ENCODE measurements around the gene PACSIN3.

The PACSIN3 gene

DNA sequence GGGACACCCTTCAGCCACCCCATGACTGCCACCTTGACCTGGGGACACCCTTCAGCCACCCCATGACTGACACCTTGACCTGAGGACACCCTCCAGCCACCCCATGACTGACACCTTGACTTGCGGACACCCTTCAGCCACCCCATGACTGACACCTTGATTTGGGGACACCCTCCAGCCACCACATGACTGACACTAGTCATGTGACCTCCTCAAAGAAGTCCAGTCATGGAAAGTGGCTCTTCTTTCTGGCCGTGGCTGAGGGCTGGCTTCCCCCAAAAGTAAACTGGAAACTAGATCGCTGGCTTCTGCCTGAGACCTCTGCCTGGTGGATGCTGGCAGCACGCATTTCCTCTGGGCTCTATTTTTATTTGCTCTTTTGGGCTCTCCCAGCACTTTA, 38.0 kb downstream of the PACSIN3 start:
- TF ChIP-seq, protein P1, sequence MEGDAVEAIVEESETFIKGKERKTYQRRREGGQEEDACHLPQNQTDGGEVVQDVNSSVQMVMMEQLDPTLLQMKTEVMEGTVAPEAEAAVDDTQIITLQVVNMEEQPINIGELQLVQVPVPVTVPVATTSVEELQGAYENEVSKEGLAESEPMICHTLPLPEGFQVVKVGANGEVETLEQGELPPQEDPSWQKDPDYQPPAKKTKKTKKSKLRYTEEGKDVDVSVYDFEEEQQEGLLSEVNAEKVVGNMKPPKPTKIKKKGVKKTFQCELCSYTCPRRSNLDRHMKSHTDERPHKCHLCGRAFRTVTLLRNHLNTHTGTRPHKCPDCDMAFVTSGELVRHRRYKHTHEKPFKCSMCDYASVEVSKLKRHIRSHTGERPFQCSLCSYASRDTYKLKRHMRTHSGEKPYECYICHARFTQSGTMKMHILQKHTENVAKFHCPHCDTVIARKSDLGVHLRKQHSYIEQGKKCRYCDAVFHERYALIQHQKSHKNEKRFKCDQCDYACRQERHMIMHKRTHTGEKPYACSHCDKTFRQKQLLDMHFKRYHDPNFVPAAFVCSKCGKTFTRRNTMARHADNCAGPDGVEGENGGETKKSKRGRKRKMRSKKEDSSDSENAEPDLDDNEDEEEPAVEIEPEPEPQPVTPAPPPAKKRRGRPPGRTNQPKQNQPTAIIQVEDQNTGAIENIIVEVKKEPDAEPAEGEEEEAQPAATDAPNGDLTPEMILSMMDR (IDR thresholded peaks at IDR 0.05; ENCODE audit: insufficient read depth, low read depth, low read length, missing control alignments) = no peak
- no peak for DNase-seq (ENCODE audit: low read depth)
- H3K4me3 ChIP-seq (ENCODE audit: low read length) = no peak overlapping the region

DNA sequence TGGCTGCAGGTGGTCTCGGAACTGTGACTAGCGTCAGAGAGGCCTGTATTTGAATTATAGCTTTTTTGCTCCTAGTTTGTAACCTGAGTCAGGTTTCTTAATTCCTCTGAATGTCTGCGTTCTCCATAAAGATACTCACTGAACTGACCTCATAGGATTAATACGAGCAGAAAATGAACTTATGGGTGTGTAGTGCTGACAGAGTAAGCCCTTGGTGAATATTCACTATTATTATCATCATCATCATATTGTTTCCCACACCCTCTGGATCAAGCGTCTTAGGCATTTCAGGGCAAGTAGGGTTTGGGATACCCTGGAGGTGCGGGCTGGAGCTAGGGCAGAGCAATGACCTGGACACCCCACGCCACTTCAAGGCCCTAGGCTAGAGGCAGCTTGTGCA, 38.6 kb downstream of the PACSIN3 start:
- TF ChIP-seq, protein P1 (IDR thresholded peaks at IDR 0.05; ENCODE audit: insufficient read depth, low read depth, low read length, missing control alignments) = no peak
- H3K4me3 ChIP-seq (ENCODE audit: low read length) = no peak overlapping the region
- no peak for DNase-seq (ENCODE audit: low read depth)

DNA sequence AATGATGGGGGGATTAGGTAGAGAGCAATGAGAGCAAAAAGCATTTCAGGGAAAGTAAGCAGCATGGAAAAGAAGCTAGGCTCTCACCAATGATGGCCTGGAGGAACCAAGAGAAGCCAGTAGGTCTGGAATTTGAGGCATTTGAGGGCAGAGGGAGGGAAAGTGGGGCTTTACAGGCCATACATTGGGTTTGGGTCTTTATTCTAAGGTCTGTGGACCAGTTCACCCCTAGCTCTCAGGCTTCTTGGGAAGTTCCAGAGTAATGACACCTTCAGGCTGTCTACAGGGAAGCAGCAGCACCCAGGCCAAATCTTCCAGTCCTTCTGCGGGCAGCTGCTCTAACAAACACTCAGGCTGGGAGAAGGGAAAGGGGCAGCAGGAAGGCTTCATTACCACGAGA, 39.0 kb downstream of the PACSIN3 start:
- no peak overlapping the region for H3K4me3 ChIP-seq (ENCODE audit: low read length)
- TF ChIP-seq, protein P1 (IDR thresholded peaks at IDR 0.05; ENCODE audit: insufficient read depth, low read depth, low read length, missing control alignments) = no peak

DNA sequence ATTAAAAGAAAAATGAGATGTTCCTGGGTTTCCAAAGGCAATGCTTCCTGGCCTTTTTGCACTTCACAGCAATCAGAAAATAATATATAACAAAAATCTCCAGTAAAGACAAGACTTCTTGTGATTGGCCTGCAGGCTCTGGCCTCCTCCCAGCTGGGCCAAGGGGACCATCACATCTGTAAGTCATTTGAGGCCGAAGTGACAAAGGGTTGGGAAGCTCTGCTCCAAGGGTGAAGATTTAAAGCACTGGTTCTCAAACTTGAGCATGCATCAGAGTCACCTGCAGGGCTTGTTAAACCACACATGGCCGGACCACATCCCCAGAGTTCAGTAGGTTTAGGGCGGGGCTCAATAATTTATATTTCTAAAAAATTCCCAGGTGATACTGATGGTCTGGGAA, 41.7 kb downstream of the PACSIN3 start:
- no peak overlapping the region for H3K4me3 ChIP-seq (ENCODE audit: low read length)
- no peak for DNase-seq (ENCODE audit: low read depth)
- TF ChIP-seq, protein P1 (IDR thresholded peaks at IDR 0.05; ENCODE audit: insufficient read depth, low read depth, low read length, missing control alignments) = no peak

More for the DNA sequence above, 39.0 kb downstream of the PACSIN3 start:
- no peak for DNase-seq (ENCODE audit: low read depth)

DNA sequence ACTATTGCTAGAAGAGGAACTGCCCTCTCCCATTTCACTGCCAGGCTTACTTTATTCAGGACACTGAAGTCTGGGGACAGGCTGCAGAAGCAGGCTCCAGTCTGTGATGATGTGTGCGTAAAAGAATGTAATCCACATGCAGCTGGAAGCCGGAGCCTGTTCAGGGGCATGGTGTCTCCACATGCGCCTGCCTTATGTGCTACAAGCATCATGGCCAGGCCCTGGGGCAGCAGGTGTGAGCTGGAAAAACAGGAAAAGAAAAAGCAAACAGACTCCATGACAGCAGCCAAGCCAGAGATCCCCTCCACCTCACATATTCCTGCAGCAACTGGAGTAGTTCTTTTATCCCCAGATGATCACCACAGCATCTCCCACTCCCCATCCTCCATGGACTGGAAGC, 42.9 kb downstream of the PACSIN3 start:
- H3K4me3 ChIP-seq (ENCODE audit: low read length) = no peak overlapping the region
- TF ChIP-seq, protein P1 (IDR thresholded peaks at IDR 0.05; ENCODE audit: insufficient read depth, low read depth, low read length, missing control alignments) = no peak
- DNase-seq (ENCODE audit: low read depth) = peak; percentile 95

DNA sequence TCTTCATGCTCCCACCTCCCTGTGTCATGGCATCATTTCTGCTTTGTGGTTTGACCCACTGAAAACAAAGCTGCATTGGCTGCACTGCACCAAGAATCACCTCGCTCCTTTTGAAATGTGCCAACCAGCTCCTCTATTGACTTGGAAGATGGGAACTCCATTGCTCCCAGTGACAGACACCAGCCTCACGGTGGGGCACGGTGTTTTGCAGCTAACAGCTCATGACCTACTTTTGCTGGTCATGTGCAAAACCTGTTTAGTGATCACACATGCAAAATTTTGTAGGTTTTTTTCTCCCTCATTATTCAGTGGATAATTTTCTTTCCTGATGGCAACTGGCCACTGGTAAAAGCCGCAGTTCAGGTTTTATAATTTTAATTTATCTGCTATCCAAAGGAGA, 46.4 kb downstream of the PACSIN3 start:
- no peak overlapping the region for H3K4me3 ChIP-seq (ENCODE audit: low read length)
- TF ChIP-seq, protein P1 (IDR thresholded peaks at IDR 0.05; ENCODE audit: insufficient read depth, low read depth, low read length, missing control alignments) = no peak
- DNase-seq (ENCODE audit: low read depth) = no peak

DNA sequence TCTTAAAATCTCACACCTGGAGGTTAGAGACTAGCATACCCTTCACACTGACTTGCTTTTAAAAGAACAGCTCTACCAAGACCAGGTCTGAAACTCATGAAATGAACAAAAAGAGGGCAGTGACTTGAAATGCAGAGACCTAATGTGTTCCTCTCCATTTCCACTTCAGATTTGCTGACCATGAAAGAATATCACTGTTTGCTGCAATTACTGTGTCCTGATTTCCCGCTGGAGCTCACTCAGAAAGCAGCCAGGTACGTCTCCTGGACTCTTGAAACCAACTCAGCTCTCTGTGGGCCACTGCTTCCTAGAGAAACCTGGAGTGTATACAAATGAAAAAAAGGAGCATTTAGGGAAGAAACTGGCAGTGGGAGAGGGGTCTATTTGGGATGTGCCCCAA, 48.8 kb downstream of the PACSIN3 start:
- no peak for DNase-seq (ENCODE audit: low read depth)
- TF ChIP-seq, protein P1 (IDR thresholded peaks at IDR 0.05; ENCODE audit: insufficient read depth, low read depth, low read length, missing control alignments) = no peak
- no peak overlapping the region for H3K4me3 ChIP-seq (ENCODE audit: low read length)
